Ovary (tissue), 9 donors: Measurements from ENCODE around the gene SLC13A4. TPM values are rescaled to one million over a fixed set of nuclear protein-coding genes. Genes with fewer than 3 reads are reported as not detected.

Experiments
- DNase-seq, 5 donors: peaks; one replicate each; pipeline ENCODE4 v3.0.0-alpha.2; 2019 to 2020
- H3K27ac ChIP-seq, 2 donors: fragments of 200-600 bp; one replicate each; pipeline versions ENCODE4 v1.5.1 to v1.8.0; 2019 to 2022
- H3K27me3 ChIP-seq: fragments of 200-600 bp; one replicate; pipeline ENCODE4 v1.8.0; 2022
- H3K36me3 ChIP-seq: fragments of 200-600 bp; sonication (generic); one replicate; pipeline ENCODE4 v1.5.1; 2019
- H3K4me1 ChIP-seq: one replicate; pipeline ENCODE4 v1.8.1; 2013; ENCODE audit warnings: mild to moderate bottlenecking, moderate library complexity; ENCODE audit not compliant: insufficient read depth
- H3K4me3 ChIP-seq: fragments of 200-600 bp; sonication (generic); one replicate; pipeline ENCODE4 v1.5.1; 2017
- H3K9me3 ChIP-seq, 2 donors: fragments of 200-600 bp in 1 of 2; sonication (generic) in 1 of 2; one replicate each; pipeline versions ENCODE4 v1.5.1 to v1.8.1; 2013 to 2019; ENCODE audit warnings: mild to moderate bottlenecking in 1 of 2, moderate library complexity in 1 of 2
- CTCF ChIP-seq, 3 donors: fragments of 450-650 bp in 2 of 3; fragments of 200-600 bp in 1 of 3; IDR thresholded peaks; one replicate each; pipeline versions ENCODE4 v1.5.1 to v1.8.0; 2016 to 2022; ENCODE audit warnings: antibody characterized with exemption in 3 of 3, mild to moderate bottlenecking in 1 of 3
- EP300 ChIP-seq: sonication (generic); formaldehyde crosslinking; IDR thresholded peaks from one replicate; pipeline ENCODE4 v1.6.1; 2017; ENCODE audit warnings: antibody characterized with exemption
- POLR2A ChIP-seq: fragments of 450-650 bp; IDR thresholded peaks from one replicate; pipeline ENCODE4 v1.6.1; 2017; ENCODE audit warnings: antibody characterized with exemption, mild to moderate bottlenecking, moderate library complexity
- WGBS, 3 donors: extraction: QIAGEN DNeasy Blood & Tissue Kit in 1 of 3; methylation state at CpG; one replicate each; pipeline versions ENCODE4 v1.1.5 to v1.1.7; 2013 to 2017; 5-methylcytosine and 5-hydroxymethylcytosine counted together
- intact Hi-C, 4 donors: fragments of 100-400 bp; cut with DNase I; formaldehyde crosslinking; loops; one replicate each; pipeline versions ENCODE4 v1.11.0 to v1.15.1; 2022 to 2023
- polyA plus RNA-seq, 2 donors: library from polyadenylated mRNA; stranded (reverse); fragments of 200-250 nt in 1 of 2; fragments of 350-450 nt in 1 of 2; fragmentation: Illumina TruSeq in 1 of 2; extraction: RNeasy Lipid Tissue Mini Kit (QIAGEN cat#74804) in 1 of 2; gene quantifications; one replicate each; pipeline ENCODE4 v1.2.3, GENCODE V29; 2013 to 2014
- total RNA-seq, 7 donors: library from RNA; depleted of rRNA in 2 of 7; stranded (reverse); fragments of >200 nt in 2 of 7; fragmentation: NEBNext Ultra II Directional in 3 of 7; extraction: Animal tissue kit (Norgen Biotek cat#: 25700) in 3 of 7; gene quantifications; one replicate each; pipeline versions ENCODE4 v1.1.0 to v1.2.4, GENCODE V29; 2016 to 2023
- donor health status: DM: no; HTN: no; CAD: no; lungs with moderate emphysema.
- donor health status: DM: no; HTN: no; CAD: no.
- donor health status: Bipolar disorder and iron deficiency.
- donor health status: DM: yes; HTN: yes; CAD: no.
- donor health status: DM: no; HTN: no; CAD: no.
- donor health status: DM: yes; HTN: yes; CAD: no.

The SLC13A4 gene
- total and polyA plus RNA-seq, 9 donors: 0.07 to 0.57 (median 0.18) TPM; not detected in 6

DNA sequence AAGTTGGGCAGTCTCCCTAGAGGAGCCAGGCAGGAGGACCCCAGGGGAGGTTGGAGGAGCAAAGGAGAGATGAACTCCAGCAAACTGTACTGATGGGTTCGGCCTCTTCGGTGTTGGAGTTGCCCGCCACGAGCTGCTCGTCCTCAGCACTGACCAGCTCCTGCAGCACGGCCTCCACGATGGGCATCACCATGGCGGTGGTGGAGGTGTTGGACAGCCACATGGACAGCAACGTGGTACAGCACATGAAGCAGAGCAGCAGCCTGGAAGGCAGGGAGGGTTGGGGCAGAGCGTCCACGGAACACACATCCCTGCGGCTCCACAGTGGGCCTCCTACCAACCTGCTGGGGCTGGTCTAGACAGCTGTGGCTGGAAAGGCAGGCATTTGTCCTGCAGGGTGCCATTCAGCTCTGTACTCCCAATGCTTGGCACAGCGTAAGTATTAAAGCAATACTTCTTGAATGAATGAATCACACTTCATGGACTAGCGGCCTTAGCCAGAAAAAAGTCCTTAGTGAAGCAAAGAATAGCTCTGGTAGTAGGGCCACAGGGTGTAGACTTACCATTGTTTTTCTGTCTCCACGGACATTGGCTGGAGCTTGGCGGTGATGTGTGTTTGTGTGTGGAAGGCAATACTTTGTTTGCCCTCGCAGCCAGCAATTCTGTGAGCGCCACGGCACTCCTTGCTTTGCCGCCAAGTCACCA is 21.8 kb downstream of the SLC13A4 start:
- WGBS, 3 donors: 89 to 91% (median 90%) methylated on average over 20 of the region's 20 CpGs
- no peak overlapping the region for H3K27ac ChIP-seq
- H3K4me1 ChIP-seq: peaks cover 2% of the 10 kb centered on the region
- H3K36me3 ChIP-seq: no peaks in the 10 kb centered on the region
- TF ChIP-seq POLR2A: no peak
- TF ChIP-seq EP300: no peak
- TF ChIP-seq CTCF (IDR thresholded peaks at IDR 0.05): no peak
- DNase-seq: no peak
- intact Hi-C loops: no loop called here
- no peak overlapping the region for H3K4me3 ChIP-seq
- no peaks in the 10 kb centered on the region for H3K27me3 ChIP-seq
- H3K9me3 ChIP-seq: no peaks in the 10 kb centered on the region

DNA sequence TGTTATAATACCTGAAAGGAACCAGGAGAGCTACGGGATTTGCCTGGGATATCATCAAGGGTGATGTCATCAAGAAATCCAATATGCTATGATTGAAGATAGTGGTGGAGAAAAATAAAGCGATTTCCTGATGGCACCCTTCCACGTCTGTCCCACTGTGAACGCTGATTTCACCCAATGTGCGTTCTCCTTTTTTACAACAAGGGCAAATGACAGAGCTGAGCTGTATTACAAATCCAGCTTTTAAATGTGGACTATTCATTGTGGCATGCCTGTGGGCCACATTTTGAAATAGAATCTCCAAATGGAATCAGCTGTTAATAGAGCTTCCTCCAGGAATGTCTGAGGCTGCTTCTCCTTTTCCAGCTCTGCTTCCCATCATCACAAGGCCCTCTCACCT is 23.3 kb downstream of the SLC13A4 start:
- intact Hi-C loops: no loop called here
- Histone ChIP-seq H3K36me3 (no peaks in the 10 kb centered on the region), H3K27ac (no peak overlapping the region), H3K9me3 (no peaks in the 10 kb centered on the region), H3K4me3 (no peak overlapping the region), H3K27me3 (no peaks in the 10 kb centered on the region), H3K4me1 (no peaks in the 10 kb centered on the region)
- DNase-seq: no peak
- TF ChIP-seq EP300 (no peak), POLR2A (no peak), CTCF (IDR thresholded peaks at IDR 0.05) (no peak)
- WGBS, 3 donors: 70 to 78% (median 75%) methylated on average over 5 of the region's 5 CpGs

DNA sequence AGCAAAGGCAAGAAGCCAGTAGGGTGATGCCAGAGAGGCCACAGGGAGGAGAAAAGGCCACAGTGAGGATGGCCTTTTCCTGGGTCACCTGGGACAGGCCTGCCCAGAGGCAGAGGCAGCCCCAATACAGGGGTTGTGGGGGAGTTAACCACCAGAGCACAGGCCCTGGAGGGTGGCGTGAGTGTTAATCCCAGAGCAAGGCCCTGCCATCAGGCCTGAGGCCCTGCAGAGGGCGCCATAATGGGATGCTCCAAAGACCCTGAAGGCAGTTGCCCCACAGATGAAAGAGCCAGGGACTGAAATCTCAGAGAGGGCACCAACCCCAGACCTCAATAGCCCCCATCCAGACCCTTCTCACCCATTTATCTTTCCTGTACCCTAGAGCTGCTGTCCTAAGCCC is 23.9 kb downstream of the SLC13A4 start:
- 63 to 75% (median 64%) methylated on average over 2 of the region's 2 CpGs for WGBS, 3 donors
- Histone ChIP-seq H3K4me1 (no peaks in the 10 kb centered on the region), H3K4me3 (no peak overlapping the region), H3K9me3 (no peaks in the 10 kb centered on the region), H3K27me3 (no peaks in the 10 kb centered on the region), H3K36me3 (no peaks in the 10 kb centered on the region), H3K27ac (no peak overlapping the region)
- TF ChIP-seq EP300 (no peak), CTCF (IDR thresholded peaks at IDR 0.05) (no peak), POLR2A (no peak)
- no peak for DNase-seq
- intact Hi-C loops: no loop called here

GRCh38 chr7:135697276-135698049 is 30.5 kb downstream of the SLC13A4 start:
- 40 to 57% (median 51%) methylated on average over 8 of the region's 8 CpGs for WGBS, 3 donors
- Histone ChIP-seq H3K4me3 (no peak overlapping the region), H3K4me1 (no peaks in the 10 kb centered on the region), H3K27me3 (no peaks in the 10 kb centered on the region), H3K9me3 (no peaks in the 10 kb centered on the region), H3K36me3 (no peaks in the 10 kb centered on the region), H3K27ac (no peak overlapping the region)
- intact Hi-C loops: no loop called here
- TF ChIP-seq POLR2A (no peak), EP300 (no peak), CTCF (IDR thresholded peaks at IDR 0.05) (no peak)
- no peak for DNase-seq
